HG03378 (cell line): ENCODE measurements around the gene COX6A1.

Experiments used
- ATAC-seq: cut with Tn5 transposase; IDR thresholded peaks from one replicate; pipeline ENCODE4 v1.9.1; 2021; ENCODE audit warnings: mild to moderate bottlenecking, moderate library complexity; ENCODE audit not compliant: unreplicated experiment

COX6A1 gene

DNA sequence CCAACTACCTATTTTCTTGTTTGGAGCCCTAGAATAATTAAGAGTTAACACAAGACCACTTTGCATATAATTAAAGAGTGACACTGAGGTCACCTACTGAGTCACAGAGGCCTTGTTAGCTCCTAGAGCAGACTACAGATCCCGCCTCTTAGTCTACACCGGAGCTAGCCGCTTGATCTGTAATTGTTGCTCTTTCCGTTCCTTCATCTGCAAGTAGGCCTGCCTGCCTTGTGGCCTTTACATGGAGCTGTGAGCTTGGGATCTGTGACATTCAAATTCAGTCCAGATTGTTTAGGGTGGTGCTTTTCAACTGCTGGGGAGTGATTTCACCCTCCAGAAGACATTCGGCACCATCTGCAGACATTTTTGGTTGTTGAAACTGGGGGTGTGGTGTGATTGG, 52.4 kb downstream of the COX6A1 start:
- ATAC-seq, result no peak
